D721Med (cell line): ENCODE results near the gene ASCC2.
"Not testable (repeated sequence)": the region's sequence is repeated elsewhere in the genome, so short reads cannot be mapped to it uniquely, and the experiment has no call there.

ENCODE experiments used
- DNase-seq: peaks from one replicate; pipeline ENCODE4 v3.0.0; 2011; ENCODE audit warnings: low spot score; ENCODE audit not compliant: insufficient read length
- FAIRE-seq: peaks from 2 replicates; lab custom pipeline; 2011; peaks lifted over from hg19 to GRCh38; lab: Jason Lieb, UNC
- CTCF ChIP-seq: IDR thresholded peaks from 2 replicates; pipeline ENCODE4 v1.5.1; 2012; ENCODE audit warnings: mild to moderate bottlenecking, control low read depth; ENCODE audit not compliant: insufficient read depth; ENCODE audit errors: missing control alignments

Gene ASCC2

GRCh38 chr22:29839039-29839438 lies 965 bp upstream of the ASCC2 start:
- no peak for FAIRE-seq
- DNase-seq: no peak

GRCh38 chr22:29838599-29838956 lies 504 bp upstream of the ASCC2 start:
- no peak for TF ChIP-seq CTCF

More at GRCh38 chr22:29839039-29839438, 965 bp upstream of the ASCC2 start:
- TF ChIP-seq CTCF: no peak

GRCh38 chr22:29836791-29837370 lies 1.2 kb downstream of the ASCC2 start:
- not testable (repeated sequence) for DNase-seq, FAIRE-seq

More at GRCh38 chr22:29838599-29838956, 504 bp upstream of the ASCC2 start:
- no peak for DNase-seq
- FAIRE-seq: no peak

GRCh38 chr22:29834046-29834445 lies 4.0 kb downstream of the ASCC2 start:
- no peak for TF ChIP-seq CTCF
- DNase-seq: no peak
- no peak for FAIRE-seq

- DNase-seq: no peak
- no peak for TF ChIP-seq CTCF
- no peak for FAIRE-seq
Observed at GRCh38 chr22:29833392-29833965, 4.6 kb downstream of the ASCC2 start.

- FAIRE-seq (no peak), DNase-seq (no peak)
- no peak for TF ChIP-seq CTCF
Observed at GRCh38 chr22:29831958-29832357, 6.1 kb downstream of the ASCC2 start.

- no peak for TF ChIP-seq CTCF
- DNase-seq (no peak), FAIRE-seq (no peak)
Observed at GRCh38 chr22:29831186-29831921, 6.7 kb downstream of the ASCC2 start.
